Vagina (tissue), 2 donors: ENCODE measurements around the gene PTGR3. TPM values are rescaled to one million over a fixed set of nuclear protein-coding genes. Genes with fewer than 3 reads are reported as not detected.

Experiments used
- DNase-seq, 2 donors: peaks; one replicate each; pipeline ENCODE4 v3.0.0-alpha.2; 2017; ENCODE audit errors: extremely low spot score in 2 of 2
- H3K27ac ChIP-seq: fragments of 200-600 bp; sonication (generic); one replicate; pipeline ENCODE4 v1.5.1; 2019
- H3K27me3 ChIP-seq: fragments of 200-600 bp; sonication (generic); one replicate; pipeline ENCODE4 v1.5.1; 2019
- H3K36me3 ChIP-seq, 2 donors: fragments of 200-600 bp; sonication (generic); one replicate each; pipeline ENCODE4 v1.5.1; 2017 to 2019
- H3K4me1 ChIP-seq: fragments of 200-600 bp; sonication (generic); one replicate; pipeline ENCODE4 v1.5.1; 2019
- H3K4me3 ChIP-seq, 2 donors: fragments of 200-600 bp; sonication (generic); 1 replicate in 1 of 2; 2 replicates in 1 of 2; pipeline ENCODE4 v1.5.1; 2016 to 2019
- H3K9me3 ChIP-seq: fragments of 200-600 bp; sonication (generic); one replicate; pipeline ENCODE4 v1.5.1; 2019
- CTCF ChIP-seq, 3 experiments: fragments of 450-650 bp in 2 of 3; fragments of 200-600 bp in 1 of 3; sonication (generic) in 1 of 3; IDR thresholded peaks; one replicate each; pipeline ENCODE4 v1.5.1; 2017 to 2019; ENCODE audit warnings: antibody characterized with exemption in 3 of 3, mild to moderate bottlenecking in 2 of 3, moderate library complexity in 2 of 3
- POLR2A ChIP-seq, 2 donors: fragments of 450-650 bp; IDR thresholded peaks; one replicate each; pipeline ENCODE4 v1.6.1; 2017; ENCODE audit warnings: antibody characterized with exemption in 2 of 2, mild to moderate bottlenecking in 2 of 2, moderate library complexity in 2 of 2
- POLR2AphosphoS5 ChIP-seq, 2 donors: sonication (generic); formaldehyde crosslinking; IDR thresholded peaks; one replicate each; pipeline ENCODE4 v1.9.0; 2017; ENCODE audit warnings: antibody characterized with exemption in 2 of 2, mild to moderate bottlenecking in 2 of 2, low read depth in 1 of 2; ENCODE audit not compliant: insufficient read depth in 1 of 2
- intact Hi-C: fragments of 100-400 bp; cut with DNase I; formaldehyde crosslinking; loops from one replicate; pipeline ENCODE4 v1.15.1; 2023
- total RNA-seq: library from RNA; depleted of rRNA; stranded (reverse); fragments of >200 nt; gene quantifications from one replicate; pipeline ENCODE4 v1.2.3, GENCODE V29; 2016

PTGR3 gene
- total RNA-seq, 1 donor from 2014 or later = 16.0 TPM

- Histone ChIP-seq H3K27me3 (no peaks in the 10 kb centered on the region), H3K27ac (no peak overlapping the region), H3K4me3 (no peak overlapping the region), H3K9me3 (no peaks in the 10 kb centered on the region), H3K36me3 (no peaks in the 10 kb centered on the region), H3K4me1 (peaks cover 91% of the 10 kb centered on the region)
- intact Hi-C loops = no loop called here
- TF ChIP-seq POLR2AphosphoS5 (IDR thresholded peaks at IDR 0.05; ENCODE audit: insufficient read depth in 1 of 2, low read depth in 1 of 2) = no peak
- no peak for TF ChIP-seq CTCF (IDR thresholded peaks at IDR 0.05)
- TF ChIP-seq POLR2A (IDR thresholded peaks at IDR 0.05) = no peak
- DNase-seq = peak in 1 of 2 donors; percentile 69
Measured at GRCh38 chr18:75219745-75220375, 10.9 kb upstream of the PTGR3 start.

DNA sequence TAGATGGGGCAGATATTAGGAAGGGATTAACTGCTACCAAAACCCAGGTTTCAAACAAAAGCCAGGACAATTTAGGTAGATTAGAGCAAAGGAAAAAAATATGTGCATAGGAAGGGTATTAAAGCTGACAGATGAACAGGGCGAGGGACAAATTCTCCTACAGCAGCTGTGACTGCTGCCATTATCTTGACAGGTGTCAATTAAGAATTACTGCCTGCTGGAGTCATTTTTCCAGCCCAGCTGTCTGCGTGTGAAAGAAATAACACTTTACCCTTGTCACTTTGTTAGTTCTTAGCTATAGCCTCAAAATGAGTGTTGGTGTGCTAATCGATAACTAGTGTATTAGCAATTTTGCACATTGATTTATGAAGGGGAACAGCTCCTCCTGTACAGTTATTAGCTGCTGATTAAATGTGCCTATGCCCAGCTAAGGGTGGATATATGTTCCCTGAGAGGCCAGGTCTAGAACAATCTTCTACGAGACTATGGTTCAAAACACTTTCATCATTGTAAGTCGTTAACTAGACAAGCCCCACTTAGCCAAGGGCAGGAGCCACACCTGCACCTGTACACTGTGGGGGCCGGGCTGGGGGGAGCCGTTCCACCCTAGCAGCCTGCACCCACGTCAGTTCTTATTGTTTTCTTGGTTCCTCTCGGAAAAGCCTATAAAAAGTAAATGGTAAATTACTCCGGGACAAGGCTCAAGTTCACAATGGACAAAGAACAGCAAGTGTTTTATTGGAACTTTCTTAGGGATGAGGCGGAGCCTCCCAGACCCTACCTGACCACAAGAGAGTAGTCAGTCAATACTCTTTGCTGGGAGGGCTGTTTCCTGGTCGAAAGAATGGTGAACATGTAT, 9.4 kb upstream of the PTGR3 start:
- no peak overlapping the region for H3K4me3 ChIP-seq

DNA sequence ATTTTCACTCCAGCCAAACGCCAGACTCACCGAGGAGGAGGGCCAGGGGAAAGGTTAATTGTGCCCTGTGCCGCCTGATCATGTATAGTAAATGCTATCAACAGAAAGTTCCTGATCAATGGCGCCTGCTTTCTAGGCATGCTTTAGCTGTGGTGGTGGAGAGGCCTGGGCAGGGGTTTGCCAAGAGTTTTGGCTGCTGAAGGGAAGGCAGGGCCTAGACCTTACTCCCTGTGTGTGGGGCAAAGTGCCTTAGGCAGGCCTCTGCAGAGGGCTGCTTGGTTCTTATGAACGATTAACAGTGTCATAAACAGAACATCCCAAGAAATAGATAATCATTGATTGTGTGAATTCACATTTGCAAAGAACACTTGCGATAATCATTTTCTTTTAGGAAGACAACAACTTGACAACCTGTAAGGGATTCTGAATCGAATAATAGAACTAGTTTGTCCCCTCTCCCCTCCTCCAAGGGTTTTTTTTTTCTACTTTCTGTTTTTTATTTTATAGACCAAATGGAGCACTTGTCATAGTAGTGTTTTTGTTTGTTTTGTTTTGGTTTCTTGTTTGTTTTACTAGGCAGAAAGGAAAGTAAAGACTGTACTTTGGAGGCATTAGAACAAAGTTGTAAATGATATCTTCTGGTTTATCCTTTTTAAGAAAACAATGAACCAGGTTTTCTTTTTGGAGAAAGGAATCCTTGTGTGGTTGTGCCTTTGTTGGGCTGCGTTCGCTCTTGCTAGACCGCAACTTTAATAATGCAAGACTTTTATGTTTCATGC, 8.2 kb upstream of the PTGR3 start:
- TF ChIP-seq CTCF (IDR thresholded peaks at IDR 0.05) (no peak), POLR2A (IDR thresholded peaks at IDR 0.05) (no peak), POLR2AphosphoS5 (IDR thresholded peaks at IDR 0.05; ENCODE audit: insufficient read depth in 1 of 2, low read depth in 1 of 2) (no peak)
- Histone ChIP-seq H3K9me3 (no peaks in the 10 kb centered on the region), H3K4me1 (peaks cover 93% of the 10 kb centered on the region), H3K4me3 (no peak overlapping the region), H3K27me3 (no peaks in the 10 kb centered on the region), H3K27ac (peak overlapping the region; percentile 21), H3K36me3 (no peaks in the 10 kb centered on the region)
- DNase-seq = peak in 1 of 2 donors; percentile 83
- intact Hi-C loops = no loop called here

More for the DNA sequence above, 9.4 kb upstream of the PTGR3 start:
- Histone ChIP-seq H3K9me3 (no peaks in the 10 kb centered on the region), H3K36me3 (no peaks in the 10 kb centered on the region), H3K27ac (no peak overlapping the region), H3K4me1 (peaks cover 91% of the 10 kb centered on the region), H3K27me3 (no peaks in the 10 kb centered on the region)
- intact Hi-C loops = no loop called here
- DNase-seq = no peak
- TF ChIP-seq POLR2AphosphoS5 (IDR thresholded peaks at IDR 0.05; ENCODE audit: insufficient read depth in 1 of 2, low read depth in 1 of 2) = no peak
- no peak for TF ChIP-seq POLR2A (IDR thresholded peaks at IDR 0.05)
- TF ChIP-seq CTCF (IDR thresholded peaks at IDR 0.05) = no peak

GRCh38 chr18:75216212-75216910, 7.4 kb upstream of the PTGR3 start:
- no peaks in the 10 kb centered on the region for H3K27me3 ChIP-seq
- no peaks in the 10 kb centered on the region for H3K36me3 ChIP-seq
- H3K9me3 ChIP-seq = no peaks in the 10 kb centered on the region
- peak overlapping the region; percentile 21 for H3K27ac ChIP-seq
- TF ChIP-seq POLR2A (IDR thresholded peaks at IDR 0.05) = no peak
- no peak for TF ChIP-seq CTCF (IDR thresholded peaks at IDR 0.05)
- TF ChIP-seq POLR2AphosphoS5 (IDR thresholded peaks at IDR 0.05; ENCODE audit: insufficient read depth in 1 of 2, low read depth in 1 of 2) = no peak
- DNase-seq = no peak
- intact Hi-C loops = no loop called here
- H3K4me1 ChIP-seq = peaks cover 85% of the 10 kb centered on the region
- H3K4me3 ChIP-seq = no peak overlapping the region
